ENCODE data around the gene ANTXR2. TPM values are rescaled to one million over a fixed set of nuclear protein-coding genes. Genes with fewer than 3 reads are reported as not detected.

The ANTXR2 gene
- total RNA-seq, 1 experiment from 2014 or later: 78.9 TPM

DNA sequence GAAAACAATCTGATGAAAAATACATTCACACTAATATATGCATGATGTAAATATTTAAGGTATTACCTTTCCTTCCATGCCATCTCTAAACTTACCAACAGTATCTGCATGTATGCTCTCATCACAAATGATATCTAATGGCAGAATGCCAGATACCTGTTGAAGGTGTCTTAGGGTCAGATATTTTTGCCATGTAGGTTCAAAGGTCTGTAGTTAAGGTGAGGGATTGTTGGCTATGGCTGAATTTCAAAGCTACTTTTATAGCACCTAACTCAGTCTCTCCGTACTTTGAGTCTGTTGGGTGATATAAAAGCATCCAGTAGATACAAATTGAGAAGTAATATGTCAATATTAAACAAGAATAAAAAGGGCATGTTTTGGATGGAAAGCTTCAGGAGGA is 19.8 kb upstream of the ANTXR2 start:
- no peak for DNase-seq (ENCODE audit: low read depth)

DNA sequence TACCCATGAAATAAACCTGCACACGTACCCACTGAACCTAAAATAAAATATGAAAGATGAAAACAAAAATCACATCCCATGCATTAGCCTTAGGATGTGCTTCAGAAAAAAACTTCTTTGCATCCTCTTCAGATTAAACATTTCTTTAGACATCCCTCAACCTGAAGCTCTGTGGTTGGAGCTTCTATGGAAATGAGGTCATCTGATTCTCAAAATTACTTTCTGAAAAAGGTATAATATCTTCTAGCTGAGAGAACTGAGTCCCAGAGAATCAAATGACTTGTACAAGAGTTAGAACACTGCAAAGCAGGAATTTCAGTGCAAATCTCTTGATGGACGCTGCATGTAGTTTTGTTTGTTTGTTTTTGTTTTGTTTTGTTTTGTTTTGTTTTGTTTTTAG is 19.1 kb upstream of the ANTXR2 start:
- no peak for DNase-seq (ENCODE audit: low read depth)

DNA sequence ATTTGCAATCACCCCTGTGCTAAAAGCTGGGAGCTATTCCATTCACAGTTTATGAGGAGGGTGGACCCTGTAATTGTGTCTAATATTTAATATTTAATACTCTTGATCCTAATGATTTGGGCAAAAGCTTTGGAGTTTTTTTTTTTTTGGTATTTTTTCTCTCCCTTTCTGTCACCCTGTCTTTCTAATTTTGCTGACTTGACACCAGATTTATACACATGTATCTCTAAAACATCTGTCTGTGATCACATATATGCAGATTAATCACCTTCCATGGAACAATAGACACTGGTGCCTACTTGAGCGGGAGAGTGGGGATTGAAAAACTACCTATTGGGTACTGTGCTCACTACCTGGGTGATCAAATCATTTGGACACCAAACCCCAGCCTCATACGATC is 18.7 kb upstream of the ANTXR2 start:
- no peak for DNase-seq (ENCODE audit: low read depth)

DNA sequence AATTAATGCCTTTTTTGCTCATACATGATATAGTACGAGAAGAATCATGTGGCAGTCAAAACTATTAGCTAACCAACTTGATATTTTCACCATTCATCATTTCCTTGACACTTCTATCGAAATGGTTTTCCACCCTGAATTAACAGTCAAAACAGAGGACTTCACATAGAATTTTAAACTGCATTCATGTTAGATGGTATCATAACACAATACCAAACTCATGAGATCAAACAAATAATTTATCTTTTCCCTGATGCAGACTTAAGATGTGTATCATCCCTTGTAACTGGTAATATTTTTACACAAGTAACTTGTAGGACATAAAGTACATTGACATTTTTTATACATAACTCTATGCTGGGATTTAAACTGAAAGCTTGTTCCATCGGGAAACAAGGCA is 18.2 kb upstream of the ANTXR2 start:
- no peak for DNase-seq (ENCODE audit: low read depth)

DNA sequence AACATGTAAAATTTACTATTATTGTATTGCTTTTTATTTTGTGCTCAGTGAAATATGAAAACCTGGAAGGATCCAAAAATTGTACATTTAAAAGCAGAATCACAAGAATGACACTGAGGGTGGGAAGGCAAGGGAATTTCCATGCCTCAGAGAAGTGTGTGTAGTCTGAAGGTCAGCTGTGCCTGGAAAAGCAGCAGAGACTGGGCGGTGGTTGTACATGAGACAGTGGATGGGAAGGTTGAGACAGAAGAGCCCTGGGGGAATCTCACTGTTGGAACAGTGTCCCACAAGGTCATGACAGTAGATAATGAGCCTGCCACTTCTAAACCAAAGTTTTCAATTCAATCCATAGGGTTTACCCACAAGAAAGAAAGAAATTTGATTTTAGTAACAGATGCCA is 17.1 kb upstream of the ANTXR2 start:
- DNase-seq (ENCODE audit: low read depth): no peak

DNA sequence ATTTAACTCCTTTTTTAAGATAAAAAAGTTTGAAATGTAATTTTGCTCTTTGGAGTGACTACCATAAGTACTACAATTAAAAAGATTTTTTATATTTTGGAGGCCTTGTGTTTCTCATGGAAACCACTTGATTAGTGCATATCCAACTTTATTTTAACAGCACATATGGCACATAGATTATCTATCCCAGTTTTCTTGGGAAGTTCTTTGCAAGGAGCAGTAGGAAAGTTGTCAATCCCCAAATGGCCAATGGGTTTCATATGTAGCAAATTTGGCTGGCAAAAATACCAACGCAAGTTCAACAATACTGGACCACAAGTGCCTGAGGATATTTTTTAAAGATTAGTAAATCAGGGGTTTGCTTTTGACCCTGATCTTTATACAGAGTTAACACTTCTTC is 15.4 kb upstream of the ANTXR2 start:
- DNase-seq (ENCODE audit: low read depth): no peak

DNA sequence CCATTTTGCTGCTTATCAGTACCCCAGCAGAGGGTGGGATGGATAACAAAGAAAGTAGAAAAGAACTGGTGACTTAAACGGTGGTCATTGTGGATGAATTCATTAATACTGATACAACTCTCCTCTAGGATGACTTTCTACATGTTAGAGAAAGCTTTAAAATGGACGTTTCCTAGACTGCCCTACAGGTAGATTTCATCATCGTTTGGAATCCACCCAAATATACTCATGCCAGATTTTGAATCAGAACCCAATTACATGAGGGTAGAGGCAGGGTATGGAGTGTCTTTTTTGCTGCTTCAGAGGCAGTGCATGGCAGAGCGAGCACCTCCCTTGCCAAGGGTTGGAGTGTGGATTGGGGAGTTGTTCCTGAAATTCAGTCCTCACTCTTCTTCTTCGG is 13.3 kb upstream of the ANTXR2 start:
- DNase-seq (ENCODE audit: low read depth): no peak

DNA sequence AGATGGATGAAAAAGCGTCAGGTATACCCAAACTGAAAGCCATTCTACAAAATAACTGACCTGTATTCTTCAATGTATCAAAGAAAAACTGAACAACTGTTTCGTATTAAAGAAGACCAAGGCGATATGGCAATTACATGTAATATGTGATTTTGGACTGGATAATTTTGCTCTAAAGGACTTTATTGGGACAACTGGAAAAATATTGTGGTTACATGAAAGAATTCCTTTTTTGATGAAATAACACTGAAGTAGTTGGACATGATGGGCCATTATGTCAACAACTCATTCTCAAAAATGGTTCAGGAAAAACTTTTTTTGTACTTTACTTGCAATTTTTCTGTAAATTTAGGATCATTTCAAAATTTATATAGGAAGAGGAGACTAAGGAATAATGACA is 12.1 kb upstream of the ANTXR2 start:
- no peak for DNase-seq (ENCODE audit: low read depth)

DNA sequence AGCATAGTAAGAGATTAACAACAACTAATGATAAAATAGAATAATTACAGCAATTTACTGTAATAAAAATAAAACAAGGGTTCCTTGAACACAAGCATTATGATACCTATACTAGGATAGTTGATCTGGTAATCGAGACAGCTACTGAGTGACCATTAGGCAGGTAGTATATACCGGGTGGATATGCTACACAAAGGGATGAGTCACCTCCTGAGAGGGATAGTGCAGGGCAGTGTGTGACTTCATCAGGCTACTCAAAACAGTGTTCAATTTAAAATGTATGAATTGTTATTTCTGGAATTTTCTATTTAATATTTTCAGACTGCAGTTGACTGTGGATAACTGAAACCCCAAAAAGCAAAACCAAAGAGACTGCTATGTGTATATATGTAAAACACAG is 9.7 kb upstream of the ANTXR2 start:
- peak; percentile 41 for DNase-seq (ENCODE audit: low read depth)

DNA sequence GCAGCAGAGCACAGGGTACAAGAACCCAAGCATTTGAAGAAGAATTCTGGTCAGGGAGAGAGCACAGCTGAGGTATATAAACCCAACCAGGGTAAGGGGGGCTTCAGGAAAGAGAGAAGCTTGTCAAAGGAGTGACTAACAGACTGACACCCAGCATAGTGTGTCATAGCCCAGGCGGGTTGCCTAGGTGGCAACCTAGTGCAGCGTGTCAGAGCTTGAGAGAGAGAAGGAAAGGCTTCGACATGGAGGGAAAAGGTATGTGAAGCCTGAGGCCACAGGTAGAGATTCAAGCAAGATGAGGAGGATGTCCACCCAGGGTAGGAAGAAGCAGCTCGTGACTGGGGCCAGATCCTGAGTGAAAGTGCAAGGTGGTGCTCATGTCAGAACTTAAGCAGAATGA is 8.5 kb upstream of the ANTXR2 start:
- DNase-seq (ENCODE audit: low read depth): no peak

DNA sequence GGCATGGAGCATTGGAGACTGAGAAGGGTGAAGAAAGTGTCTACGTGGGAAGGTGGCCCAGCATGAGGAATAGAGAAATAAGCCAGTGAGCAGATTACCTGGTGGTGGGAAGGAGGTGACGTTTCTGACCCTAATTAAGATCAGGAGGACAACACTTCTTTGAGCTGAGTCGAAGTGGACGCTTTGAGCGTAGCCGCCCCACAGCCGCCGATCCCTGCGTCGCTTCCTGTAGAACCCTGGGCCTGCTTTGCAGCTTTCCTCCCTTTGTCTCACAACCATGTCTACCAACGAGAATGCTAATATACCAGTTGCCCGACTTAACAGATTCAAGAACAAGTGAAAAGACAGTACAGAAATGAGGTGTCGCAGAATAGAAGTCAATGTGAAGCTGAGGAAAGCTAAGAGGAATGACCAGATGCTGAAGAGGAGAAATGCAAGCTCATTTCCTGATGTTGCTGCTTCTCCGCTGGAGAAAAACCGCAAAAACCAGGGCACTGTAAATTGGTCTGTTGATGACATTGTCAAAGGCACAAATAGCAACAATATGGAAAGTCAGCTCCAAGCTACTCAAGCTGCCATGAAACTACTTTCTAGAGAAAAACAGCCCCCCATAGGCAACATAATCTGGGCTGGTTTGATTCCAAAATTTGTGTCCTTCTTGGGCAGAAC is 6.4 kb upstream of the ANTXR2 start:
- DNase-seq (ENCODE audit: low read depth): no peak

DNA sequence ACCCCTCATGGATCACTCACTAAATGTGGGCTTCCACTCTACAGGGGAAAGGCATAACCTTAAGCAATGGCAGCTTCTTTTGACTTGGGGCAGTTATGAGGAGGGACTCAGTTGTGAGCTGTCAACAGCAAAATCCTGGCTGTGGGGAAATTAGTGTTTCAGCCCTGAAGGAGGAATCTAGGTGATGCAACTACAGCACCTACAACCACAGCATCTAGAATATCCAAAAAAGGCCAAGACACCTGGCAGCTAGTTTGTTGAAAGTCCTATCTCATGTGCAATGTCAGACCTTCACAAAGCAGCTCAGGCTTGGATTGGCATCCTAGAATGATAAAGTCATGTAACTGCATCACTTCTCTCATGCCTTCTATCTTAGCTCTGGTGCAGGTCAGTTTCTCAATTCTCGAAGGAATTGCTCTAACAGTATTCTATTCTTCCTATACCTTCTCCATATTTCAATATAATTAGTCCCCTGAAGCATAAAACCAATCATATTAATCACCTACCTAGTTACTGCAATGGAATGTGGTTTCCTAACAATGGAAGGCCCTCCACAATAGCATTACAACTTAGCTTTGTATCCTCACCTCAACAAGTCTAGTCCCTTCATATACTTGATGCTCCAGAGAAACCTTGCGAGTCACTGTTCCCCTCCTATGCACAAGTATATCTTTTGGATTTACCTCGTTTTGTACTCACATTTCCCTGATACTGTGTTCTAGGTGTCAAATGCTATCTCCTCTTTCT is 5.5 kb upstream of the ANTXR2 start:
- no peak for DNase-seq (ENCODE audit: low read depth)

DNA sequence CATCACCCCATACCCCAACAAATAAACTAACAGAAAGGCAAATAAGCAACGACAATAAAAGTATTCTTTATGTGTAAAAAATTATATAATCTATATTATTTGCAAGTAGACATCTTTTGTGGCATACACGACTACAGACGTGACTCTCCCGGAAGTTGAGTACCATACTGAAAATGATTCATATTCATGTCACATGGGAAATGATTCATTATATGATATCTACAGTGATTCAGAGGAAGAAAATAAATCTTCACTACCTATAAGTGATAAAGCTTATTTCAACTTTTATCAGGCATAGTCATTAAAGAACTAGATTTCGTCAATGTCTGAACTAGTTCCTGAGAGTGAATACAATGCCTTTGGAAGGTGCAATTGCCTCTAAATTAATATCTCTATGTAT is 4.6 kb upstream of the ANTXR2 start:
- peak; percentile 73 for DNase-seq (ENCODE audit: low read depth)

DNA sequence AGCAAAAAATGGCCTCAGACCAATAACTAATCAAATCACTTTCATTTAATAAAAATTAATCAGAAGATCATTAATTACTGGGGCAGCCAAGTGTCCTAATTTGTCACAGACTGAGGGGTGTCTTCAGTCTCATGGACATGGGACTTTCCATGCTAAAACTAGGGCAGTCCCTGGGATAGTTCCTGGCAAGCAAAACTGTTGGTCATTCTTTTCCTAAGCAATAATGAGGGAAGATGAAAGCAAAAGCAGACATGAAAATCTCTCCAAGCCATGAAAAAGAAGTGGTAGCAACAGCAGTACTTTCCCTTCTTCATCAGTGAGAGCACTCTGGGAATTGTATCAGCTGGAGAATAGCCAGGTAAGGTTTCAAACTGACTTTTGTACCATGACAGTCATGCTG is 3.7 kb upstream of the ANTXR2 start:
- no peak for DNase-seq (ENCODE audit: low read depth)

DNA sequence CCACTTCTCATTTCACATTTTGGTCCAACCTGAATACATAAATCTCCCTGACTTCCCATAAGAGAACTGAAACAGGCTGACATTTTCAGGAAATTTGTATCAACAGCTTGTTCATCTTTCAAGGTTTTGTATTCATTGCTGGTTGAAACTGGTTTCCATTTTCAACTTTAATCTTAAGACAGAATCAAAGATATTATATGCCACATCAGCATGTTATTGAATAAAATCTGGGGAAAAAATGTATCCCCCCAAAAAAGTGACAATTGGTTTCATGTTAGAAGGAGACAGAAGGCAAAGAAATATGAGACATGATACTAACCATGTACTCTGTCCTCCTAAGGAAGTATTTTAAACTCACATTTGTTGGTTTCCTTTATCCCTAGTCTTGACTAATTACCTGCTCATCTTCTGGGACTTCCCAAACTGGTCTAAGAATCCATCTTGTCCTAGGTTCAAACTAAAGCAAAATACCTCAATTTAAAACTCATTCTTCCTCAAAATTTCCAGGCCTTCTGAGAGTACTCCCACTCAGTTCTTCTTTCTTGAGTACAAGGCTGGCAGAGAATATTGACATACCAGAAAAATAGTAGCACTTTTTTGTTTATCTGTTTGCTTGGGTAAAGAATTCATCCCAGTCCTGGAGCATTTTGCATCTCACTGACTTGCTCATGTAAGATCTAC is 3.1 kb upstream of the ANTXR2 start:
- DNase-seq (ENCODE audit: low read depth): no peak

DNA sequence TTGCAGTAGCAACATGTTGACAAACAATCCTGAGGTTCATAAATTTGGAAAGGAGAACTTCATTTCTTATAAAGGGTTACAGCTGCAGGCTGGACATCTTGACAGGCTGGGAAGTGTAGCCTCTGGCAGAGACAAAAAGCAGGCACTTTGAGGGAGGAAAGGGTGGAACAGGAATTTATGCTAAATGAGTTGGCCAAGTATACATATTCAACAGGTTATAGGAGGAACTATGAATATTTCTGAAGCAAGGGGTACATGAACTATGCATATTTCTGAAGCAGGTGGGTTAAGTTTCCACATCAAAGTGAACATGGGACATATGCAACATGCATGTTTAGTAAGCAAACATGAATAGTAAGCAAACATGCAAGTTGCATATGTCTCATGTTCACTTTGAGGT is 1.6 kb upstream of the ANTXR2 start:
- no peak for DNase-seq (ENCODE audit: low read depth)

DNA sequence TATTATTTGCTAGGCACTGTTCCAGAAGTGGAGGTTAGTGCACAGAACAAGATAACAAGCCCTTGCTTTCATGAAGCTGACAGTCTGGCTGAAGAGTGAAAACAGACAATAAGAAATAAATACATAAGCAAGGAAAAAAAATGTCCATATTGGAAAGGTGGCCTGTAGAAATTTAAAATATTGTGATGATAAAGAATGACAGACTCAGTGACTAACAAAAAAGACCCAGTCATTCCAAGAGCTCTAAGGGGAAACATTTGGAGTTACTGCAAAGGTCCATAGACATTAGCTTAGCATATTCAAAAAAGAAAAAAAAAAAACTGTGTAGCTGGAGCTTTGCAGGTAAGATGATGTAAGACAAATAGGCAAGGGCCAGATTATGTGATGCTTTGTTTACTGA is 1.0 kb upstream of the ANTXR2 start:
- DNase-seq (ENCODE audit: low read depth): no peak

DNA sequence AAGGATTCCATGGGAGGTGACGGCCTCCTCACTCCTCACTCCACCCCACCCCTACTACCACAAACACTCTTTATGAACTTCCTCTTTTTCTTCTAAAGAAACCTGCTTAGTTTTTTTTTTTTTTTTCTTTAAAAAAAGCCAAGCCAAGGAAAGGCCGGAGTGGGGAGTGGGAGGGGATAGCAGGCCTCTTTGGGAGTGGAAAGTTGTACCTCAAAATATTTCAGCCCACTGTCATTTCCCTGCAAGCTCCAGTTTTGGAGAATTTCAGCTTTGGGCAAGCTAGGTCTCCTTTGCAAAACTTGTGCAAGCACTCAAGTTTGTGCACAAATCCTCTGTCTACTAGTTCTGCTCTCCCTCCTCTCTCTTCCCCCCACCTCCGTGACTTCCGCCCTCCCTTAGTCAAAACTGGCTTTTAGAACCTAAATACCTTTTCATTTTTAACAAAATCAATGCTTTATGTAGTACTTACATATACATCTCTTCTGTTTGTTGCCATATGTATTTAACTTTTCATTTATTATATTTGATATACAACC is 512 bp upstream of the ANTXR2 start:
- DNase-seq (ENCODE audit: low read depth): no peak

DNA sequence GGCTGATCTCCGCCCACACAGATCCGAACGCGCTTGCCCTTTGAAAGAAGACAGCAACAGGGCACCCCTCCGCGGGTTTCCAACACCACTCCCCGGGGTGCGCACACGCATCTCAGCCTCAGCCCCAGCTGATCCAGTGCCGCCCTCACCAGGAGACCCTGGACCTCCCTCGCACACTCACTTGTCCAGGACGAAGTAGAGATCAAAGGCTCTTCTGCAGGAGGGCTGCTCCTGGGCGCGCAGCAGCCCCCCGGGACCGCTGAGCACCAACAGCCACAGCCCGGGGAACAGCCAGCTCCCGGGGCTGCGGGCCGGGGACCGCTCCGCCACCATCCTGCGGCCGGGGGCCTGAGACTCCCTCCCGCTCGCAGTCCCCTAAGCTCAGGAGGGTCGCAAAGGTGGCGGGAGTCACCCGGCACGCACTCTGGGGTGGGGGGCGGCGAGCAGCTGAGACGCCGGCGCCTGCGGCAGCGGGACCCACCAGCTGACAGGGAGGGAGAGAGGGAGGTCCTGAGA is 743 bp downstream of the ANTXR2 start:
- peak; percentile 62 for DNase-seq (ENCODE audit: low read depth)

DNA sequence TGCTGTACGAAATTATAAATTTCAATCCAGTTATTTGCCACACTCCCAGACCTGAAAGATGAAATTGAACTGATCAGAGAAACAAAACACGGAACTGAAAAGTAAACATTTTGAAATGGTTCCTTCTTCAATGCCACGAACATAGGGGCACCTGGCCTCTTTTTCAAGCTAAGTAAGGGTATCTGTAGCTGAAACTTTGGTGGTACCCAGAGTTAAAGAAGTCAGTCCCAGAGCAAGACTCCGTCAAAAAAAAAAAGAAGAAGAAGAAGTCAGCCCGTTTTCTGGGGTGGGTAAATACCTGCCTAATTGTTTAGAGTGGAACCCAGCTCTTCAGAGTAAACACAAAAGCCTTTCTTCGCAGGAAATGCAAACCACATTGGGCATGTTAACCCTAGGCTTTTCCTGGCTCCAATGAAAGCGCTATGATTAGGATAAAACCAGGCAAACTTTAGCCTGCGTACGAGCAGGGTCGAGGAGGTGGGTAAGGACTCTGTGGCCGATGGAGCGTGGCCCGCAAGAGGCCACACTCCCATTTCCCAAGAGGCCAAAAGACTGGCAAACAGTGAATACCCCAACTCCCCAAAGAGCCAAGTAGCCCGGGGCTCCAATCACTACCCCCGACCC is 1.3 kb downstream of the ANTXR2 start:
- DNase-seq (ENCODE audit: low read depth): no peak

DNA sequence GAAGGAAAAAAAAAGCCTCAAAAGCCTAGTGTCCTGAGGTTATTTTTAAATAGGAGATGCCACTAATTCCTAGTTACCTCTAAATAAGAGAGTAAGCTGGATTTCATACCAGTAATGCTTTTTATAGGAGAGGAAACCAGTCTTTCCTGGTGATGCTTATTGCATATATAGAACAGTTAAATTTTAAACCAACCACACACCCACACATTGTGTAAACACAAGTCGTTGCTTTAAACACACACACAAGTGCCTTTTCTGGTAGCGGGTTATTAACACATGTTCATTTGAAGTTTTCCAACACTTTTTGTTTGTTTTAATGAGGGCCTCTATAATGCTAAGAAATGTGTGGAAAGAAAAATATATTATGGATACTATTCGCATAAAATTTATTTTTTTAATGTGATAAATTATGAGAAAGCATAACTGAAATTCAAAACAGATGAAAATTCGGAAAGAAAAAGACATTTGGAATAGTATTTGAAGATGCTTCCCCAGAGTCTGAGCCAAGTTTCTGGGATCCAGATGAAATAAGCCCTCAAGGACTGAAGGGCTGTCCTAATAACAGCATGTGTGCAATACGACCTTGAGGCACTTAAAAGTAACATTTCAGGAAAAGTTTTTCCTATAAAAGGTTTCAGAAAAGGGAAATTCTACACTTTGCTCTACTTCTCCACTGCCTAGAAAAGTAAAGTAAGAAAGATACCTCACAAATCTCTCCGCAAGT is 2.0 kb downstream of the ANTXR2 start:
- no peak for DNase-seq (ENCODE audit: low read depth)

Data from HT1080 (cell line).